Stomach (tissue), 4 donors: ENCODE measurements around the gene DLG2.

ENCODE experiments used
- CTCF ChIP-seq, 7 experiments: fragments of 450-650 bp in 4 of 7; fragments of 200-600 bp in 3 of 7; sonication (generic) in 3 of 7; IDR thresholded peaks; one replicate each; pipeline ENCODE4 v1.5.1; 2016 to 2019; ENCODE audit warnings: antibody characterized with exemption in 7 of 7, control low read depth in 2 of 7, mild to moderate bottlenecking in 1 of 7
- EP300 ChIP-seq: sonication (generic); formaldehyde crosslinking; IDR thresholded peaks from one replicate; pipeline ENCODE4 v1.6.1; 2017; ENCODE audit warnings: antibody characterized with exemption
- POLR2A ChIP-seq, 4 donors: fragments of 450-650 bp; IDR thresholded peaks; one replicate each; pipeline ENCODE4 v1.6.1; 2016; ENCODE audit warnings: antibody characterized with exemption in 4 of 4, control low read depth in 2 of 4, mild to moderate bottlenecking in 1 of 4, moderate library complexity in 1 of 4

GRCh38 chr11:83751041-83751440 lies 1876.1 kb downstream of the DLG2 start:
- no peak for TF ChIP-seq CTCF (IDR thresholded peaks at IDR 0.05)
- no peak for TF ChIP-seq POLR2A (IDR thresholded peaks at IDR 0.05)
- no peak for TF ChIP-seq EP300
